Measurements from ENCODE around the gene ATP5MC3.

ATP5MC3 gene

GRCh38 chr2:175167792-175168563, 13.5 kb downstream of the ATP5MC3 start, which contains the start of gene ATF2:
ATF2 (minus strand) TSS chr2:175168203; CDS start chr2:175136443, 31,760 bp downstream.
- peak; percentile 98 for DNase-seq

GRCh38 chr2:175167076-175167791, 14.3 kb downstream of the ATP5MC3 start:
- no peak for DNase-seq

- no peak for DNase-seq
These were observed 15.2 kb downstream of the ATP5MC3 start for GRCh38 chr2:175166216-175166824.

- no peak for DNase-seq
These were observed 17.3 kb downstream of the ATP5MC3 start for GRCh38 chr2:175164235-175164634.

GRCh38 chr2:175158894-175159293, 22.6 kb downstream of the ATP5MC3 start:
- DNase-seq, result no peak

GRCh38 chr2:175156534-175156933, 25.0 kb downstream of the ATP5MC3 start:
- DNase-seq, result no peak

- no peak for DNase-seq
These were observed 26.8 kb downstream of the ATP5MC3 start for GRCh38 chr2:175154661-175155082.

- no peak for DNase-seq
These were observed 29.3 kb downstream of the ATP5MC3 start for GRCh38 chr2:175152242-175152641.

GRCh38 chr2:175151791-175152190, 29.7 kb downstream of the ATP5MC3 start:
- DNase-seq, result no peak

- no peak for DNase-seq
These were observed 34.3 kb downstream of the ATP5MC3 start for GRCh38 chr2:175147186-175147585.

GRCh38 chr2:175143678-175144077, 37.8 kb downstream of the ATP5MC3 start:
- no peak for DNase-seq

GRCh38 chr2:175143191-175143590, 38.3 kb downstream of the ATP5MC3 start:
- no peak for DNase-seq

- no peak for DNase-seq
These were observed 41.2 kb downstream of the ATP5MC3 start for GRCh38 chr2:175140332-175140731.

- DNase-seq, result no peak
These were observed 43.7 kb downstream of the ATP5MC3 start for GRCh38 chr2:175137793-175138192.

- no peak for DNase-seq
These were observed 44.9 kb downstream of the ATP5MC3 start for GRCh38 chr2:175136334-175137215.

- DNase-seq, result no peak
These were observed 45.6 kb downstream of the ATP5MC3 start for GRCh38 chr2:175135862-175136261.

- DNase-seq, result no peak
These were observed 46.3 kb downstream of the ATP5MC3 start for GRCh38 chr2:175135177-175135576.

GRCh38 chr2:175131252-175131651, 50.3 kb downstream of the ATP5MC3 start:
- no peak for DNase-seq

GRCh38 chr2:175126661-175127060, 54.8 kb downstream of the ATP5MC3 start:
- no peak for DNase-seq
